ENCODE results near the gene SPATS2L.

- no peak for TF ChIP-seq CTCF (IDR thresholded peaks at IDR 0.05)
- no peak for TF ChIP-seq POLR2A (IDR thresholded peaks at IDR 0.05)
These were observed 44.4 kb downstream of the SPATS2L start for GRCh38 chr2:200350850-200351285.

All from lower leg skin (tissue), 3 donors.